Measurements from ENCODE around the gene C1QTNF9.
"Not testable (repeated sequence)": the region's sequence is repeated elsewhere in the genome, so short reads cannot be mapped to it uniquely, and the experiment has no call there.

The C1QTNF9 gene

DNA sequence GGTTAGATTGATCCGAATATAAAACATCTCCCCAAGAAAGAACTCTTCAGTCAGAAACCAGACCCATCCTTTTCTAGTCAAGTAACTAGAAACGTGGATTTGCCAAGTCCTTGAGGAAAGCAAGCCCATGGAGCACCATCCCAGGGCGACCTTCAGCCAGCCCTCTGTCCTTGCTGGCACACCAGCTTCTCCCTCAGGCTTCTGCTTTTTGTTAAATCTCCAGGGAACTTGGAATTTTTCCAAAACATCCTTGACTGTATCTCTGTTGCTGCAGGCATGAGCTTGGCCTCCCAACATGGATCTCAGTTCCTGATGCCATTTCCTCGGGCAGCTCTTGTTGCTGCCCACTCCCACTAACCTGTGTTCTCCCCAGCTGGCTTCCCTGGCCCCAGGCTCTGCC is 27.1 kb upstream of the C1QTNF9 start:
- DNase-seq (ENCODE audit: low spot score), result no peak

DNA sequence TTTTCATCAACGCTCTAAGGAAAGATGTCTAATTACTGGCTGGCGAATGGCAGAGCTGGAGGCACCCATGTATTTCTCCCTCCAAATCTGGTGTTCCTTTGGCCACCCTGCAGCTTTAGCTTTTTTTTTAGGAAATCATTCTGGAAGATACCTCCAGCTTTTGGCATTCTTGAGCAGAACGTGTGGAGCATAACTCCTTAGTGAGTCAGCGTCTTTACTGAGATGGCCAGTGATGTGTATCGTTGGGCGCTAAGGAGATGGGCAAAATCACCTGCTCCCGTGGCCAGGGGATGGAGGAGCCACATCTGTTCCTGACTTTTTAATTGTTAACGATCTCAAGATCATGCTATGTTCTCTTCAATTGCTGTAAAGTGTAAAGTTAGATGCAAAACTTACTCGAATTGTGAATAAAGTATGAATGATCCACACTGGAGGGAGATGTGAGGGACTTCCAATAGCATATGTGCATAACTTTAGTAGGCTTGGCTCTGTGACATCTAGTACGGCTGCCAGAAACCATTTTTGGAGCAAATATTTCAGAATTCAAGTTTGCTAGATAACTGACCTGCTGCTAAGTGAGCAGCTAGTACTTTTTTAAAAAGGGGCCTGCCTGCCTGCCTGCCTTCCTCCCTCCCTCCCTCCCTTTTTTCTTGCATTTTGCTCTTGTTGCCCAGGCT is 24.4 kb upstream of the C1QTNF9 start:
- no peak for DNase-seq (ENCODE audit: low spot score)

DNA sequence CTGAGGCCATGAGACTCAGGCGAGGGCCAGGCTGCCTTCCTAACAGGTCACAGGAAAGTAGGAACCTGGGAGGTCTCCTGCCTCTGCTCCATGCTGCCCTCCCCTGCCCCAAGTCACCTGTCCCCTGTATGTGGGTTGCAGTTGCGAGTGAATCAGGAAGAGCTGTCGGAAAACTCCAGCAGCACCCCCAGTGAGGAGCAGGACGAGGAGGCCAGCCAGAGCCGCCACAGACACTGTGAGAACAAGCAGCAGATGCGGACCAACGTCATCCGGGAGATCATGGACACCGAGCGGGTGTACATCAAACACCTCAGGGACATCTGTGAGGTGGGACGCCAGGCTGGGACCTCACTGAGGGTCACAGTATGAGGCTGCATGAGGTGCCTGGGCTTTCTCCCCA is 22.8 kb upstream of the C1QTNF9 start:
- no peak for DNase-seq (ENCODE audit: low spot score)

DNA sequence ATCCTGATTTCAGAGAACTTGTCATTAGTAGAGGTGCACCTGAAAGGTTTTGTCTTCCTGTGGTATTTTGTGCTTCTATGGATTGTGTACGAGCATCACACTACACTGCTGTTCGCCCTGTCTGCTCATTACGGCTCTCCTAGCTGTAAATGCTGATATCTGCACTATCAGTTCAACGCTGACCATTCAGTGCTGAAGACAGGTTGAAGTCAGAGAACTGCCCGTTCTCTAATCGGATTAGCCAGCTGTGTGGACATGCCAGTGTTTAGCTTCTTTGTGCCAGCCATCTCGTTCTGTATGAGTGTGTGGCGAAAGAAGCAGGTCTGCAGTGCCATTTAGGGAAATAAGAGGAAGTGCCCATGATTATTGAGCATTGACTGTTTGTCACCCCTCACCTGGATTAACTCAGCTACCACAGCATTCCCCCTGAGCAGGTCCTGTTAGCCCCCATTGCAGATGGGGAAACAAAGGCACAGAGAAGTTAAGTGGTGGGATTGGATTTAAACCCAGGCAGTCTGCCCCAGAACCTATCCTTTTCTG is 21.6 kb upstream of the C1QTNF9 start:
- DNase-seq (ENCODE audit: low spot score), result no peak

DNA sequence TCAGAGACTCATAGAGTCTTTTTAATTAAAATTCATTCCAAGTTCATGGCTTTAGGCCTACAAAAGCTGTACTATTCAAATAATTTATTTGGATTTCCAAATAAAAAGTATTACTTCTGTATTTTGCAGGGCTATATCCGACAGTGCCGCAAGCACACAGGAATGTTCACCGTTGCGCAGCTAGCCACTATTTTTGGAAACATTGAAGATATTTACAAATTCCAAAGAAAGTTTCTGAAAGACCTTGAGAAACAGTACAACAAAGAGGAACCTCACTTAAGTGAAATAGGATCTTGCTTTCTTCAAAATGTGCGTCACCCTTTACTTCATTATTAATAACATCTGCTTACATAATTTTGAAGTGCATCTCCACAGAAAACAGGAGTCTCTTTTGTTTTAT is 20.5 kb upstream of the C1QTNF9 start:
- DNase-seq (ENCODE audit: low spot score), result no peak

DNA sequence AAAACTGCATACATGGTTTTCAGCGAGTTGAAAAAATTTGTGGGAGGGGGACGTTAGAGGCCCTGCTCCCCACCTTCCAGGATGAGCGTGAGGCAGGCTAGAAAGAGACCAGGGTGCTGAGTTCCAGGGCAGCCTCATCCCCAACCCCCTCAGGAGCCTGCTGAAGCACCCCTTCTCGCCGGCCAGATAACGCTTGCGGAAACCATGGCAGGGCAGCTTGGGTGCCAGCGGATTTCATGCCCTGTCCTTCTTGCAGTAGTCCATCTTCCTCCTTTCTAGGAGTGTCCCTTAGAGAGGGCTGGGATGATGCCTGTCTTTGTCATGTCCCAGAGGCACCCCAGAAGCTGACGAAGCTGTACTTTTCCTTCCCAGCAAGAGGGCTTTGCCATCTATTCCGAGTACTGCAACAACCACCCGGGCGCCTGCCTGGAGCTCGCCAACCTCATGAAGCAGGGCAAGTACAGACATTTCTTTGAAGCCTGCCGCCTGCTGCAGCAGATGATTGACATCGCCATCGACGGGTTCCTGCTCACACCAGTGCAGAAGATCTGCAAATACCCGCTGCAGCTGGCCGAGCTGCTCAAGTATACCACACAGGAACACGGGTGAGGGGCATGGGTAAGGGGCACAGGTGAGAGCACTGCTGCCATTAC is 19.0 kb upstream of the C1QTNF9 start:
- DNase-seq (ENCODE audit: low spot score), result no peak

DNA sequence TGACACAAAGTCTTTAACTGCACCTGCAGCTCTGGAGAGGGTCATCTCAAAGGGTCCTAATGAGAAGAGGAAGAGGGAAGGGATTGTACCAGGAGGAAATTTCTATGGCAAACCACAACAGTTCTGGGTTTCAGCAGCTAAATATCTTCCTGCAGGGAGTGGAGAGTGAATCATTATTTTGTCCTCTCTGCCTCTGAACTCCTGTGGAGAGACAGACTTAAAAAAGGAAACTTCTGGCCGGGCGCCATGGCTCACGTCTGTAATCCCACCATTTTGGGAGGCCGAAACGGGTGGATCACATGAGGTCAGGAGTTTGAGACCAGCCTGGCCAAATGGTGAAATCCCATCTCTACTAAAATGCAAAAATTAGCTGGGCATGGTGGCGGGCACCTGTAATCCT is 16.9 kb upstream of the C1QTNF9 start:
- no peak for DNase-seq (ENCODE audit: low spot score)

DNA sequence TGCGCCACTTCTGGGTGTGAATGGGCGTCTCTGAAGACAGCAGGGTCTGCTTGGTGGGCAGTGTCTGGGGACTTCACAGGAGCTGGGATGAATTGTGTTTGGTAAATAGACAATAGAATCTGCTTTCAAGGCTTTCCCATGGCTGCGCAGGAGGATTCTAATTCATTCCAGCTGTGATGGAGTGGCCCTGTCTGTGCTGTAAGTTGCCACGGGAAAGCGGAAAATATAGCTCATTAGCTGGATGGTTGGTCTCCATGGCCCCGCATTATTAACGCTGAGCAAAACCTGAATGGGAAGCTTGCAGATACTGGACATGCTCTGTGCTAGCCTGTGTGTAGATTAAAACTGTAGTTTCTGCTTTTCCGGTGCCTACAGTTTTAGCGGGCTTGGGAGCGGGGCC is 15.6 kb upstream of the C1QTNF9 start:
- DNase-seq (ENCODE audit: low spot score), result no peak

DNA sequence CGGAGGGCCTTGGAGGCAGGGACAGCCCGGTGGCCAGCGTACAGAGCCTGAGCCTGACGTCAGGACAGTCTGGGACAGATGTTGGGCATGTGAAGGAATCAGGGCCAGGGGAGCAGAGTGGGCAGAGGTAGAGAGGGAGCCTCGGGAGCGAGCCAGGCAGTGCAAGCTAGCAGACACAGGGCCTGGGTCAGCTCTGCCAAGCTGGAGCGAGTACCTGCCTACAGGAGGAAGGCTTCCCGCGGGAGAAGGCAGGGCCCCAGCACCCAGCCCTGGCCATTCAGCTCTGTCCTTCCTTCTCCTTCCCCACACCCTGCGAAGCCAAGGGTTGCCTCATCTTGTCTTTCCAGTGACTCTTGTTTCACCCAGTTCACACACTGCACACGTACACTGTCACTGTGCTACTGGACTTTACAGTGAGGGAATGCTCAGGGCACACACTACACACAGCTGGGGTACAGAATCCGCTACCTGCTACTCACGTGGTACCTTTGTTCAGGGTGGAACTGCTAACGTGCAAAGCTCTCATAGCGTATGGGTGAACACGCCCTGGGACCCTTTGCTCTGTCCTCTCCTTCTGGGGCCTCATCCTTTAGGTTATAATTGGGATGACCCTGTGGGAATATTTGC is 9.8 kb upstream of the C1QTNF9 start:
- DNase-seq (ENCODE audit: low spot score), result no peak

DNA sequence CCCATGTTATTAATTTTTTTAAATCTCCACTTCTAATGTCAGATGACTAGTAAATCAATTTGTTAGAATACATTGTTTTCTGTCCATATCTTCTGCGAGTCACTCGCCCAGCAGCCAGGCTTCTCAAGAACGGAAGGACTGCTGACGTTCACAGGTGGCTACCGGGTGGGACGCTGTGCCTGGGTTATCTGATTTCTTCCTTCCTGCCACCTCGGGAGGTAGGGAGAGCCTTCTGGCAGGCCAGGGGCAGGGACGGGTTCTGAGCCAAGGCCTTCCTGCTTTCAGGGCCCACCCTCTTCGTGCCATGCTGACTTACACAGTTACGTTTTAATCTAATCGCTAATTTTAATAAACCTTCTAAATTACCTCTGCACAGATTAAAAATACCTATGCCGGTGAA is 7.9 kb upstream of the C1QTNF9 start:
- DNase-seq (ENCODE audit: low spot score), result no peak

DNA sequence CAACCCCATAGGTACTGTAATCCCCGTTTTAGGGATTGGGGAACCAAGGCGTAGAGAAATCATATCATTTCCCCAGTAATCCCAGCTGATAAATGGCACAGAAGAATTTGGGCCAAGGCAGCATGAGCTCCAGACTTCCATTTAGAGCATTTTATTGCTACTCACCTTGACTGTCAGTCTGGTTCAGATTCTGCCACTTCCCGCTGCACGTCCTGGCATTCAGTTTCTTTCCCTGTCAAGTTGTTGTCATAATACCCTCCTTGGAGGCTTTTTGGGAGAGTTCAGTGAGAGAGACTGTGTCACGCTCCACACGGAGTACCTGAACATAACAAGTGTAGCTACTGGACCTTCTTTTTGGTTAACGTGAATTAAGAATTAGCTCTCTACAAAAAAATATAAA is 7.5 kb upstream of the C1QTNF9 start:
- DNase-seq (ENCODE audit: low spot score), result no peak

DNA sequence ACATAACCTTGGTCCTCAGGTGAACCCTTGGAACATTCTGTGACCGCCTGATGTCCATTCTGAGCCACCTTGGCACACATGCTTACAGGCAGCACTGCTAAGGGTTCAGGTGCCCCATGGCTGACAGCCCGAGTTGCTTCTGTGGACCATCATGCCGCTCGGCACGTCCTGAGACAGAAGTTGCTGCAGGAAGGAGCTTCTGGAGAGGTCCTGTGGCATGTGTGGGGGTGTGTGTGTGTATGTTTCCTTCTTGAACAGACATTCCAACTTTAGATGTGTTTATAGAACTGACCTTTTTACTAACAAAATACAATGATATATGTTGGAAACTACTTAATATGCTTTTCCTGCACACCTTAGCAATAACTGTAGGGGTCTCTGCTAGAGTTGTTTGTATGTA is 4.8 kb upstream of the C1QTNF9 start:
- no peak for DNase-seq (ENCODE audit: low spot score)

DNA sequence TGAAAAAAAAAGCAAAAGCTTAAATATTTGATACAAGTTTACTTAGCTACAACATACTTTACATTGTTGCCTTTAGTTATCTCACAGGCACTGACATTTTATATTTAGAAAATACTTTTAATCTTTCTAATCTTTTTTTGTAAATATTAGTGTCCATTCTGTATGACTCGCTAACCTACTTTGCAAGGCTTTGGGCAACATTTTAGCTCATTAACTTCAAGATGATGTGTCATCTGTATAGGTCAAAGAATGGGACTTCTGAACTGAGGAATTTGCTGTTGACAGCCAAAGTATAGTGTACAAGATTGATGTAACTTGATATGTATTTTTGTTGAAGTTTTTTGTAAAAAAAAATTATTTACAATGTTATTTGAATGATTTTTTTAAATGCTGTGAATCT is 2.7 kb upstream of the C1QTNF9 start:
- no peak for DNase-seq (ENCODE audit: low spot score)

DNA sequence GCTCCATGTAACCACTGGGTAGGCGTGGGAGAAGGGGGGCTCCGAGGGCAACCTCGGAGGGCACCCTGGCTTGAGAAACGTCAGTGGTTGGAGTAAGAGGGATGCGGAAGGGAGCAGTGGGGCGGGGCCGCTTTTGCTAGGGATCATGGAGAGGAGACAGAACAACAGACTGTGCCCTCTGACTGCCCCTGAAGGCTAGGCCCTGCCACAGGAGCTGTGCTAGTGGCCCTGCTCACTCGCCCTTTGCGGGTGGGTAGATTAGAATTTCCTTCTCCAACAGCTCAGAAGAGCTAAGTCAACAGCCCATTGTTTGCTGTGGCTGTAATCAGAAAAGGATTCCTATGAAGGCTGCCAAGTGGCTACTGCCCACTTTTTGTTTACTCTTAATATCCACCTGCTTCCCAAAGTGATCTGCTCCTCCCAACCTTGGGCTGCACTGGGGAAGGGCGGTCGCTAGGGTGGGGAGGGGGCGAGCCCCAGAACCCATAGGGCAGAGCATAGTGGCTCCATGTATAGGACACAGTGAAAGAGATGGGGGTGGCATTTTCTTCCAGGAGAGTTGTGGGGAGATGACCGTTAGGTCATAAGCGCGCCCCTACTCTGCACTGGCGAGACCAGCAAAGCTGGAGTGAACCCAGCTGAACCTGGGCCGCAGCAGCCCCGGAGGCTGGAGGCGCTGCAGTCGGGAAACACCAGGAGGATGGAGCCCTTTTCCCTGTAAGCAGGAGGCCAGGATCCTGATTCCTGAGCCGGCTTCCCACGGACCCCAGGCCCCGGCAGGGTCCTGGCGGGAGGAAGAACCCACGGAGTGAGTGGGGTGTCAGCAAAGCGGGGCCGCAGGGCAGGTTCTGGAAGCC is 1.9 kb upstream of the C1QTNF9 start:
- DNase-seq (ENCODE audit: low spot score), result no peak

DNA sequence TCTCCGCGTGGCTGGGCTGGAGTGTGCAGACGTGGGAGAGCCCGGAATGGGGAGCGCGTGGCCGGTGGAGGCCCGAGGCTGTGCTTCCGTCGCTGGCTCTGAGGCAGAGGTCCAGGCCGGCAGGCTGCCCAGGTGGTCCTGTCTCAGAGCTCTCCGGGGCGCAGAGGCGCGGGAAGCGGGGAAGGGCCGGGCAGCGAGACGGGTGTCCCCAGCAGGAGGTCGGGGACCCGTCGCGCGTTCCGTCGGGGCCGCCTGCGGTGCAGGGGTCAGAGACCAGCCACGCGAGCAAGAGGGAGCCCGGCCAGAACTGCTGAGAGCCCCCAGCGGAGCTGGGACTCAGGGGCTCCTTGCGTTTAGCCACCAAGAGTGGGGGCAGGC is 1.3 kb upstream of the C1QTNF9 start:
- no peak for DNase-seq (ENCODE audit: low spot score)

DNA sequence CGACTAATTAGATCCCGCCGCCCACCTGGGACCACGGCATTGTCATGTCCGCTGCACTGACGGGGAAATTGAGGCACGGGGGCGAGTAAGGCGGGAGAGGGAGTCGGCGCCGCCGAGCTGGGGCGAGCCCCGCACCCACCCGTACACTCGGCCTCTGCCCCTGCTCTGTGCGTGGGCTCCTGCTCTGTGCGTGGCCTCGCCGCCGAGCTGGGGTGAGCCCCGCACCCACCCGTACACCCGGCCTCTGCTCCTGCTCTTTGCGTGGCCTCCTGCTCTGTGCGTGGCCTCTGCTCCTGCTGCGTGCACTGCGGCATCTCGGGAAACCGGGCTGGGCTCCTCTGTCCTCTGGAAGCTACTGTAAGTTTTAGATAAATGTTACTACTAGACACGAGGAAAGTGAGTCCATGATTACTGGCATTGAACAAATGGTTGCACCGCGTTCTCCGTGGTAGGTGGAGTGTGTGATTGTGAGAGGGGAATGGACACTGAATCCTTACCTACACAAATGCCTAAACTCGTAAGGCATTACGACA is 826 bp upstream of the C1QTNF9 start:
- no peak for DNase-seq (ENCODE audit: low spot score)

DNA sequence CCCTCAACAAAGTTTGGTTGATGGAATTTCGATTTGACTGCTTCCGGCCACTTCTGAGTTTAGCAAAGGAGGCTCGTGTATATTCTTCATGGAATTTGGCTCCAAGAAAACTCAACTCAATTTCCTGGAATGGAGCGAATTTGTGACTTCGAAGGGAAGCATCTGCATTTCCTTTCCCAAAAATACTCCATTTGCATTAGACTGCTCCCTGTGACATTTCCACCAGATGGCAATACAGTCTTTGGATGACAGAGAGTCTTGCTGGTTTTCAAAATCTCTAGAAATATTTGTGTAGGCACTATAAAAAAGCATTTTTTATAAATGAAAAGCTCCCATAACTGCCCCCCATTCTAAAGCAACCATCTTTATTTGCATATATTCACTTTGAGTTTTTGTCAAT is 4.1 kb downstream of the C1QTNF9 start:
- no peak for DNase-seq (ENCODE audit: low spot score)

DNA sequence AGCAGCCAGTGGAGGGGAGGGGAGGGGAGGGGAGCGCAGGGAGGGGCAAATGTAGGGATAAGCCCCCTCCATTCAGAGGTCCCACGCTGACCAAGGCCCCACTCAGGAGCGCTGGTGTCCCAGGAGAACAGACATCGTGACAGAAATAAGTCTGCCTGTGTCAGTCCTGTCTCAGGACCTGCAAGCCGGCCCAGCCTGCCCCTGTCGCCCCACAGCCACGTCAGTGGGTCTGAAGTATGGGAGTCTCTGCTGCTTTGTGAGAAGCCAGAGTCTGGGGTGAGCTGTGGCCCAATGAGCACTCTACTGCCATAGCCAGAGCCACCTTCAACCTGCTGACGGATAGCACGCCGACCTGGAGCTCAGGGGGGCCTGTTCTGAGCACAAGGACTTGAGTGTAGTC is 8.5 kb downstream of the C1QTNF9 start:
- DNase-seq (ENCODE audit: low spot score), result not testable (repeated sequence)

DNA sequence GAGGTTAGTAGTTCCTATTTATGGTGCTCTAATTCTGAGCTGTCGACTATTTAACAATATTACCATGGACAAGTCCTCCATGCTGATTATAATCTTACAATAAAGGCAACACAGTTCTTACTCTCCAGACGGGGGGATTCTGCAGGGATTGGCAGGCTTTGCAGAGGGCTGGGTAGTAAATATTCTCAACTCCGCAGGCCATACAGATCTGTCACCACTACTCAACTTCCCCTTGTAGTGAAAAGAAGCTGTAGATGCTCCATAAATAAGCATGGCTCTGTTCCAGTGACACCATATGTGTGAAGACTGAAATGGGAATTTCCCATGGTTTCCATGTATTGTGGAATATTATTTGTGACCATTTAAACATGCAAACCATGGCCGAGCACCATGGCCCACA is 9.5 kb downstream of the C1QTNF9 start:
- DNase-seq (ENCODE audit: low spot score), result not testable (repeated sequence)

DNA sequence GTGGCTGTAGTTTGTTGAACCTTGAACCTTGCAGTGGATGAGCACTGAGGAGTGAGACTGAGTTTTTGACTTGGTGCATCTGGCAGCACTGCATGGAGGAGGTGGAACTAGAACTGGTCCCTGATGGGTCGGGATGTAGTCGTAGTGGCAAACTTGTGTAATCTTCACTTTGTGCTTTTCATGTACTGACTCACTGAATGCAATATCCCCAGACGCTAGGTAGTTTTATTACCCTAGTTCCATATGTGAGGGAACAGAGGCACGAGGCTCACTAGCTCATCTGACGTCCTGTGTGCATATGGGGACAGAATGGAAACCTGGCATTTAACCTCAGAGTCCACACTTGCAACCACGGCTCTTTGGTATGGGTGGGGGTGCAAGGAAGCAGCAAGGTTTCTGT is 10.3 kb downstream of the C1QTNF9 start:
- DNase-seq (ENCODE audit: low spot score), result not testable (repeated sequence)

DNA sequence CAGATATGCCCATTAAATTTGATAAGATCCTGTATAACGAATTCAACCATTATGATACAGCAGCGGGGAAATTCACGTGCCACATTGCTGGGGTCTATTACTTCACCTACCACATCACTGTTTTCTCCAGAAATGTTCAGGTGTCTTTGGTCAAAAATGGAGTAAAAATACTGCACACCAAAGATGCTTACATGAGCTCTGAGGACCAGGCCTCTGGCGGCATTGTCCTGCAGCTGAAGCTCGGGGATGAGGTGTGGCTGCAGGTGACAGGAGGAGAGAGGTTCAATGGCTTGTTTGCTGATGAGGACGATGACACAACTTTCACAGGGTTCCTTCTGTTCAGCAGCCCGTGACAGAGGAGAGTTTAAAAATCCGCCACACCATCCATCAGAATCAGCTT is 12.0 kb downstream of the C1QTNF9 start:
- not testable (repeated sequence) for DNase-seq (ENCODE audit: low spot score)

DNA sequence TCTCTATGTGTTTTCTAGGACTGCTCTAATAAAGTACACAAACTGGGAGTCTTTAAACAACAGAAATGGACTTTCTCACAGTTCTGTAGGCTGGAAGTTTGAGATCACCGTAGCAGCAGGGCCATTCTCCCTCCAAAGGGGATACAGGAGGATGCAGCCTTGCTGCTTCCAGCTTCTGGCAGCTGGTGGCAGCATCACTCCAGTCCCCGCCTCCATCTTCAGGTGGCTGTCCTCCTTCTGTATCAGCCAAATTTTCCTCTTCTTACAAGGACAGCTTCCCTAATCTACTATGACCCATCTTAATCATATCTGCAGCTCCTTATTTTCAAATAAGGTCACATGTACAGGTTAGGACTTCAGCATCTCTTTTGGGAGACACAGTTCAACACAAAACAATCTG is 13.1 kb downstream of the C1QTNF9 start:
- DNase-seq (ENCODE audit: low spot score), result not testable (repeated sequence)

All from left forelimb (tissue), 1 donor.